SU-DHL-6 (cell line): Measurements from ENCODE around the gene DBN1.

Experiments
- H2AFZ ChIP-seq: fragments of 200-600 bp; sonication (generic); 2 replicates; pipeline ENCODE4 v1.6.1; 2014; ENCODE audit warnings: low read depth, mild to moderate bottlenecking, moderate library complexity, mixed read lengths, antibody characterized with exemption, low read length; ENCODE audit not compliant: severe bottlenecking
- H3F3A ChIP-seq: fragments of 200-600 bp; shearing (Covaris generic); 2 replicates; pipeline ENCODE4 v1.6.0; 2016; ENCODE audit warnings: antibody characterized with exemption, mild to moderate bottlenecking; ENCODE audit not compliant: insufficient read depth
- H3K27ac ChIP-seq: fragments of 200-600 bp; sonication (generic); 2 replicates; pipeline ENCODE4 v1.5.1; 2016; ENCODE audit warnings: low read depth, mild to moderate bottlenecking, low read length, moderate library complexity, mixed read lengths
- H3K27me3 ChIP-seq: fragments of 200-600 bp; sonication (generic), shearing (Covaris generic); 2 replicates; pipeline ENCODE4 v1.6.0; 2014; ENCODE audit warnings: mild to moderate bottlenecking, low read length
- H3K36me3 ChIP-seq: fragments of 200-600 bp; sonication (generic); 2 replicates; pipeline ENCODE4 v1.6.1; 2014; ENCODE audit warnings: mild to moderate bottlenecking, low read length, mixed read lengths
- H3K4me2 ChIP-seq: fragments of 300-600, 200-600 bp; shearing (Covaris generic), sonication (generic); 2 replicates; pipeline ENCODE4 v1.6.0; 2014; ENCODE audit warnings: low read length, low read depth, mild to moderate bottlenecking; ENCODE audit not compliant: poor library complexity, severe bottlenecking
- H3K4me3 ChIP-seq: fragments of 200-600 bp; sonication (generic); 2 replicates; pipeline ENCODE4 v1.5.1; 2014; ENCODE audit warnings: antibody characterized with exemption, low read length, mild to moderate bottlenecking, mixed read lengths; ENCODE audit not compliant: insufficient read depth, poor library complexity, severe bottlenecking
- H3K79me2 ChIP-seq: fragments of 200-600 bp; sonication (generic); 2 replicates; pipeline ENCODE4 v1.6.1; 2014; ENCODE audit warnings: mild to moderate bottlenecking, low read length, moderate library complexity; ENCODE audit not compliant: insufficient read depth
- H3K9ac ChIP-seq: fragments of 200-600 bp; sonication (generic); 2 replicates; pipeline ENCODE4 v1.7.0; 2014; ENCODE audit warnings: mild to moderate bottlenecking, low read length
- H3K9me2 ChIP-seq: fragments of 200-600 bp; sonication (generic); replicated peaks from 2 replicates; pipeline ENCODE4 v1.6.1; 2014; ENCODE audit warnings: low read length; ENCODE audit not compliant: insufficient read depth
- H3K9me3 ChIP-seq: fragments of 200-600 bp; sonication (generic); 2 replicates; pipeline ENCODE4 v1.6.1; 2014; ENCODE audit warnings: low read length, mixed read lengths; ENCODE audit not compliant: insufficient read depth
- H4K20me1 ChIP-seq: fragments of 200-600 bp; sonication (generic); 2 replicates; pipeline ENCODE4 v1.6.1; 2014; ENCODE audit warnings: low read depth, mild to moderate bottlenecking, antibody characterized with exemption, low read length, moderate library complexity, mixed read lengths
- CTCF ChIP-seq: fragments of 200-600 bp; sonication (generic); IDR thresholded peaks from one replicate; pipeline ENCODE4 v1.5.1; 2017; ENCODE audit warnings: antibody characterized with exemption, mild to moderate bottlenecking, low read length, moderate library complexity; ENCODE audit not compliant: insufficient read depth, poor library complexity, severe bottlenecking
- EZH2phosphoT487 ChIP-seq: fragments of 200-600 bp; sonication (generic), shearing (Covaris generic); conservative IDR thresholded peaks from 2 replicates; pipeline ENCODE4 v1.6.1; 2018; ENCODE audit warnings: mild to moderate bottlenecking, antibody characterized with exemption, low read length, moderate library complexity, mixed read lengths

The DBN1 gene

GRCh38 chr5:177502886-177503285 is 29.5 kb upstream of the DBN1 start:
- no peak for TF ChIP-seq CTCF
- no peak for TF ChIP-seq EZH2phosphoT487
- Histone ChIP-seq H4K20me1 (no peaks in the 10 kb centered on the region), H3K9me2 (no peaks in the 10 kb centered on the region), H3K36me3 (peaks cover 5% of the 10 kb centered on the region), H3K9ac (peak overlapping the region; percentile 29; the same call in 1 of the 2 replicates), H2AFZ (no peak overlapping the region), H3K9me3 (no peaks in the 10 kb centered on the region), H3K4me3 (no peak overlapping the region), H3K27me3 (no peaks in the 10 kb centered on the region), H3K79me2 (peaks cover 6% of the 10 kb centered on the region; the same call in 1 of the 2 replicates), H3K27ac (peak overlapping the region; percentile 81), H3K4me2 (no peak overlapping the region), H3F3A (peaks cover 25% of the 10 kb centered on the region)

- no peaks in the 10 kb centered on the region for H3K9me2 ChIP-seq
- H3K4me3 ChIP-seq: no peak overlapping the region
- H3K9ac ChIP-seq: peak overlapping the region; percentile 29; the same call in 1 of the 2 replicates
- H3F3A ChIP-seq: peaks cover 17% of the 10 kb centered on the region
- no peaks in the 10 kb centered on the region for H3K27me3 ChIP-seq
- no peaks in the 10 kb centered on the region; the same call in 1 of the 2 replicates for H3K79me2 ChIP-seq
- no peaks in the 10 kb centered on the region for H3K9me3 ChIP-seq
- peaks cover under 1% of the 10 kb centered on the region; the same call in 1 of the 2 replicates for H3K36me3 ChIP-seq
- TF ChIP-seq CTCF (no peak), EZH2phosphoT487 (no peak)
- H3K4me2 ChIP-seq: peak overlapping the region; percentile 27
- peak overlapping the region; percentile 81 for H3K27ac ChIP-seq
- H4K20me1 ChIP-seq: no peaks in the 10 kb centered on the region
- no peak overlapping the region for H2AFZ ChIP-seq
These were observed 28.6 kb upstream of the DBN1 start for GRCh38 chr5:177501874-177502678.

- H4K20me1 ChIP-seq: no peaks in the 10 kb centered on the region
- H3K9ac ChIP-seq: peak overlapping the region; percentile 29; the same call in 1 of the 2 replicates
- H3K27ac ChIP-seq: peak overlapping the region; percentile 81; the same call in 1 of the 2 replicates
- no peaks in the 10 kb centered on the region for H3K9me2 ChIP-seq
- no peaks in the 10 kb centered on the region for H3K27me3 ChIP-seq
- no peak overlapping the region for H3K4me3 ChIP-seq
- H3F3A ChIP-seq: peaks cover 14% of the 10 kb centered on the region
- H3K79me2 ChIP-seq: no peaks in the 10 kb centered on the region
- H3K4me2 ChIP-seq: no peak overlapping the region
- no peak overlapping the region for H2AFZ ChIP-seq
- H3K36me3 ChIP-seq: no peaks in the 10 kb centered on the region
- H3K9me3 ChIP-seq: no peaks in the 10 kb centered on the region
- TF ChIP-seq CTCF (peak; percentile 95), EZH2phosphoT487 (no peak)
These were observed 27.5 kb upstream of the DBN1 start for GRCh38 chr5:177500685-177501522.
